GM10847 (cell line): ENCODE measurements around the gene HSD3B2.

Experiments
- POLR2A ChIP-seq: IDR thresholded peaks from 2 replicates; pipeline ENCODE4 v1.6.1; 2011; ENCODE audit not compliant: insufficient read length; ENCODE audit errors: extremely low read depth

Gene HSD3B2

GRCh38 chr1:119387858-119388257 lies 27.1 kb upstream of the HSD3B2 start:
- no peak for TF ChIP-seq POLR2A

GRCh38 chr1:119388450-119388849 lies 26.5 kb upstream of the HSD3B2 start:
- no peak for TF ChIP-seq POLR2A

- no peak for TF ChIP-seq POLR2A
These were observed 24.4 kb upstream of the HSD3B2 start for GRCh38 chr1:119390526-119390925.

- no peak for TF ChIP-seq POLR2A
These were observed 23.2 kb upstream of the HSD3B2 start for GRCh38 chr1:119391749-119392148.

GRCh38 chr1:119394085-119394484 lies 20.9 kb upstream of the HSD3B2 start:
- no peak for TF ChIP-seq POLR2A

GRCh38 chr1:119396982-119397381 lies 18.0 kb upstream of the HSD3B2 start:
- TF ChIP-seq POLR2A, result no peak

GRCh38 chr1:119397986-119398385 lies 17.0 kb upstream of the HSD3B2 start:
- TF ChIP-seq POLR2A, result no peak

- TF ChIP-seq POLR2A, result no peak
These were observed 10.2 kb upstream of the HSD3B2 start for GRCh38 chr1:119404736-119405135.

GRCh38 chr1:119409731-119410130 lies 5.2 kb upstream of the HSD3B2 start:
- TF ChIP-seq POLR2A, result no peak

- no peak for TF ChIP-seq POLR2A
These were observed 4.0 kb upstream of the HSD3B2 start for GRCh38 chr1:119410961-119411360.

GRCh38 chr1:119416006-119416640 lies 1.2 kb downstream of the HSD3B2 start:
- no peak for TF ChIP-seq POLR2A

GRCh38 chr1:119419109-119419508 lies 4.2 kb downstream of the HSD3B2 start:
- no peak for TF ChIP-seq POLR2A

- no peak for TF ChIP-seq POLR2A
These were observed 5.7 kb downstream of the HSD3B2 start for GRCh38 chr1:119420638-119421037.

GRCh38 chr1:119422631-119423030 lies 7.7 kb downstream of the HSD3B2 start:
- TF ChIP-seq POLR2A, result no peak

- TF ChIP-seq POLR2A, result no peak
These were observed 14.0 kb downstream of the HSD3B2 start for GRCh38 chr1:119428991-119429390.

- no peak for TF ChIP-seq POLR2A
These were observed 14.7 kb downstream of the HSD3B2 start for GRCh38 chr1:119429687-119430086.

- TF ChIP-seq POLR2A, result no peak
These were observed 15.5 kb downstream of the HSD3B2 start for GRCh38 chr1:119430486-119430885.
